GM12878 (cell line): ENCODE results near the gene PCNX1. TPM values are rescaled to one million over a fixed set of nuclear protein-coding genes. Genes with fewer than 3 reads are reported as not detected.

ENCODE experiments used
- ATAC-seq: fragments of 200-7000 bp; cut with Tn5 transposase; 3 replicates; pipeline ENCODE4 v1.9.1; 2020; ENCODE audit warnings: mild to moderate bottlenecking, moderate library complexity
- BruUV-seq: library from RNA; stranded (reverse); fragments of 400-500 nt; replicated peaks from 2 replicates; lab custom pipeline; 2021; lab: Mats Ljungman, UMichigan
- CTCF ChIA-PET: fragments of 300-600 bp; sonication (Branson Sonifier 250); formaldehyde crosslinking; extraction: SDS; loops from one replicate; lab custom pipeline; 2021; ENCODE audit warnings: inconsistent platforms; lab: Yijun Ruan, JAX
- POLR2A ChIA-PET: fragments of 350-600 bp; formaldehyde crosslinking; extraction: SDS; loops from one replicate; lab custom pipeline; 2021; ENCODE audit warnings: inconsistent platforms; lab: Charles Lee
- RAD21 ChIA-PET: fragments of 300-600 bp; sonication (Branson Sonifier 250); formaldehyde crosslinking; loops from one replicate; lab custom pipeline; 2023; ENCODE audit warnings: antibody characterized with exemption; ENCODE audit not compliant: unreplicated experiment; lab: Charles Lee
- SMC1A ChIA-PET: fragments of 300-600 bp; sonication (Branson Sonifier 250); formaldehyde crosslinking; loops from one replicate; lab custom pipeline; 2023; ENCODE audit not compliant: unreplicated experiment, uncharacterized antibody; lab: Charles Lee
- DNase-seq: peaks from one replicate; pipeline ENCODE4 v3.0.0-alpha.2; 2011; ENCODE audit warnings: low read depth, low spot score
- FAIRE-seq: peaks from 3 replicates; lab custom pipeline; 2011; peaks lifted over from hg19 to GRCh38; lab: Jason Lieb, UNC
- H2AFZ ChIP-seq: 2 replicates; pipeline ENCODE4 v1.6.0; 2011; ENCODE audit warnings: low read depth, low read length, control low read depth; ENCODE audit not compliant: control insufficient read depth
- H3K27ac ChIP-seq: 2 replicates; pipeline ENCODE4 v1.5.1; 2011; ENCODE audit warnings: control low read depth; ENCODE audit not compliant: control insufficient read depth, insufficient read depth
- H3K27me3 ChIP-seq, 2 experiments: replicated peaks in 1 of 2; 2 replicates each; pipeline versions ENCODE4 v1.6.0 to v1.6.1; 2011; ENCODE audit warnings: low read length in 1 of 2; ENCODE audit not compliant: control insufficient read depth in 2 of 2, insufficient read depth in 2 of 2
- H3K36me3 ChIP-seq, 2 experiments: 2 replicates each; pipeline ENCODE4 v1.5.1; 2011; ENCODE audit warnings: low read length in 1 of 2; ENCODE audit not compliant: control insufficient read depth in 2 of 2, insufficient read depth in 2 of 2
- H3K4me1 ChIP-seq: 2 replicates; pipeline ENCODE4 v1.6.1; 2011; ENCODE audit warnings: mild to moderate bottlenecking, low read length, moderate library complexity, mixed read lengths; ENCODE audit not compliant: control insufficient read depth, insufficient read depth
- H3K4me2 ChIP-seq: 2 replicates; pipeline ENCODE4 v1.6.0; 2011; ENCODE audit warnings: control low read depth; ENCODE audit not compliant: control insufficient read depth, insufficient read depth
- H3K4me3 ChIP-seq: fragments of 200-600 bp; sonication (generic); 2 replicates; pipeline ENCODE4 v1.5.1; 2016
- H3K79me2 ChIP-seq: 2 replicates; pipeline ENCODE4 v1.6.0; 2011; ENCODE audit warnings: low read length; ENCODE audit not compliant: control insufficient read depth, insufficient read depth
- H3K9ac ChIP-seq: 2 replicates; pipeline ENCODE4 v1.8.0; 2011; ENCODE audit warnings: low read length, control low read depth, mixed read lengths; ENCODE audit not compliant: control insufficient read depth, insufficient read depth
- H3K9me3 ChIP-seq: replicated peaks from 3 replicates; pipeline ENCODE4 v1.5.1; 2011; ENCODE audit warnings: mild to moderate bottlenecking, low read length; ENCODE audit not compliant: control insufficient read depth, insufficient read depth
- H4K20me1 ChIP-seq: 2 replicates; pipeline ENCODE4 v1.6.0; 2011; ENCODE audit not compliant: control insufficient read depth, insufficient read depth
- EGR1 ChIP-seq, 2 experiments: IDR thresholded peaks; 1 replicate in 1 of 2; 2 replicates in 1 of 2; pipeline ENCODE4 v1.6.1; 2011 to 2012; ENCODE audit warnings: low read depth in 2 of 2, low read length in 2 of 2, borderline replicate concordance in 1 of 2, mild to moderate bottlenecking in 1 of 2, moderate library complexity in 1 of 2
- FOXM1 ChIP-seq: IDR thresholded peaks from 2 replicates; pipeline ENCODE4 v1.6.1; 2012; ENCODE audit warnings: low read depth, mild to moderate bottlenecking, inconsistent platforms, low read length, moderate library complexity
- GABPA ChIP-seq: IDR thresholded peaks from 2 replicates; pipeline ENCODE4 v1.6.1; 2014; ENCODE audit warnings: antibody characterized with exemption, low read depth, mild to moderate bottlenecking, inconsistent platforms
- IRF5 ChIP-seq: fragments of 450-650 bp; IDR thresholded peaks from 2 replicates; pipeline ENCODE4 v1.6.1; 2017; ENCODE audit warnings: borderline replicate concordance
- NFYB ChIP-seq: IDR thresholded peaks from 2 replicates; pipeline ENCODE4 v1.6.1; 2011; ENCODE audit warnings: low read depth, mild to moderate bottlenecking, low read length, improper control_type of control experiment, moderate library complexity; ENCODE audit not compliant: insufficient read depth
- RAD21 ChIP-seq: IDR thresholded peaks from 2 replicates; pipeline ENCODE4 v1.6.1; 2011; ENCODE audit warnings: mild to moderate bottlenecking, low read depth, low read length, moderate library complexity; ENCODE audit not compliant: insufficient read depth
- RUNX3 ChIP-seq: IDR thresholded peaks from 2 replicates; pipeline ENCODE4 v1.6.1; 2012; ENCODE audit warnings: low read length, inconsistent platforms
- SMARCA5 ChIP-seq: fragments of 450-650 bp; IDR thresholded peaks from 2 replicates; pipeline ENCODE4 v1.6.1; 2017; ENCODE audit warnings: mild to moderate bottlenecking
- SMC3 ChIP-seq: IDR thresholded peaks from 2 replicates; pipeline ENCODE4 v1.6.1; 2011; ENCODE audit warnings: low read length, improper control_type of control experiment, borderline replicate concordance
- WGBS: methylation state at CpG from one replicate; pipeline ENCODE4 v1.1.6; 2016; ENCODE audit warnings: low lambda C conversion rate; ENCODE audit not compliant: insufficient replicate concordance, insufficient coverage; ENCODE audit errors: missing lambda C conversion rate; 5-methylcytosine and 5-hydroxymethylcytosine counted together
- in situ Hi-C: fragments of 300-500 bp; cut with MboI; formaldehyde crosslinking; loops from 9 replicates; pipeline ENCODE4 v1.14.3; 2018; ENCODE audit warnings: mixed read lengths
- intact Hi-C: fragments of 100-400 bp; cut with micrococcal nuclease; formaldehyde crosslinking; loops from one replicate; pipeline ENCODE4 v1.14.2; 2022; ENCODE audit not compliant: unreplicated experiment
- polyA plus RNA-seq, 11 experiments: library from polyadenylated mRNA; depleted of rRNA in 4 of 11; unstranded in 6 of 11; stranded (reverse) in 5 of 11; fragments of >200 nt; fragmentation: Nextera tagmentation in 4 of 11; fragmentation: Illumina TruSeq in 1 of 11; extraction: Ambion mirVana in 4 of 11; extraction: Trizol in 1 of 11; gene quantifications; 1 replicate in 1 of 11; 2 replicates in 10 of 11; pipeline versions ENCODE4 v1.2.1 to v1.2.3, GENCODE V29; 2011 to 2016; ENCODE audit warnings: inconsistent platforms in 2 of 11, missing spikeins in 2 of 11, low read depth in 1 of 11
- total RNA-seq, 4 experiments: library from RNA; depleted of rRNA in 3 of 4; stranded (reverse); fragments of >200 nt in 3 of 4; fragmentation: Illumina TruSeq in 1 of 4; extraction: Trizol in 1 of 4; gene quantifications; 2 replicates each; pipeline versions ENCODE4 v1.2.1 to v1.2.3, GENCODE V29; 2013 to 2021

Gene PCNX1
- total and polyA plus RNA-seq, 10 of the 15 experiments (the other 5 are each of a cell fraction or from before 2014, with no cell fraction given): 4.6 to 53.9 (median 20.5) TPM

GRCh38 chr14:71103662-71104484 lies 196.6 kb downstream of the PCNX1 start (continued):
- peak; percentile 69 for TF ChIP-seq RAD21
- peak; percentile 59; the same call in 1 of the 2 replicates for TF ChIP-seq SMC3
- TF ChIP-seq SMARCA5: 0 out of 2 replicates have a peak, but pooled peaks have one; percentile 59
- TF ChIP-seq GABPA: no peak
- TF ChIP-seq, all 136 proteins: peak for 4

GRCh38 chr14:71105177-71105576 lies 197.9 kb downstream of the PCNX1 start:
- Histone ChIP-seq H4K20me1 (no peaks in the 10 kb centered on the region), H3K79me2 (no peaks in the 10 kb centered on the region), H3K27me3 (no peaks in the 10 kb centered on the region), H3K4me3 (no peak overlapping the region), H3K4me2 (no peak overlapping the region), H2AFZ (no peak overlapping the region), H3K9ac (no peak overlapping the region), H3K27ac (no peak overlapping the region), H3K9me3 (no peaks in the 10 kb centered on the region), H3K4me1 (no peaks in the 10 kb centered on the region), H3K36me3 (peaks cover 11 to 26% of the 10 kb centered on the region in 2 experiments)
- SMC1A ChIA-PET: interaction anchor here (1.0 to 2.7 kb wide), 9 partner anchors 9 to 750 kb away, joined by 3 to 12 read pairs (median 4); no protein-coding TSS in a partner anchor
- WGBS: 100% methylated on average over 2 of the region's 2 CpGs
- BruUV-seq: no TSS peak
- CTCF ChIA-PET: interaction anchor here (1.1 to 4.1 kb wide), 12 partner anchors 9 to 750 kb away, joined by 3 to 35 read pairs (median 10); no protein-coding TSS in a partner anchor
- in situ Hi-C loops: no loop called here
- ATAC-seq (no peak), DNase-seq (no peak), FAIRE-seq (no peak)
- POLR2A ChIA-PET: no interaction called here
- TF ChIP-seq RUNX3: no peak
- no peak for TF ChIP-seq NFYB
- no peak for TF ChIP-seq FOXM1
- TF ChIP-seq IRF5: no peak
- TF ChIP-seq EGR1 (IDR thresholded peaks at IDR 0.05; ENCODE audit: borderline replicate concordance in 1 of 2, low read depth in 2 of 2, low read length in 2 of 2): no peak
- intact Hi-C loops: no loop called here
- RAD21 ChIA-PET: interaction anchor here (0.5 to 5.3 kb wide), 4 partner anchors 9 to 827 kb away, joined by 3 to 29 read pairs (median 4); partner anchors contain the start of gene RGS6
